RPMI7951 (cell line): ENCODE data around the gene TRAPPC11. TPM values are rescaled to one million over a fixed set of nuclear protein-coding genes. Genes with fewer than 3 reads are reported as not detected.

Experiments
- DNase-seq: peaks from one replicate; pipeline ENCODE4 v3.0.0-alpha.2; 2012; ENCODE audit warnings: low read depth
- total RNA-seq: library from RNA; depleted of rRNA; stranded (reverse); fragments of >200 nt; shearing (Covaris generic); gene quantifications from 2 replicates; pipeline ENCODE4 v1.2.3, GENCODE V29; 2014; rRNA removed

TRAPPC11 gene
- total RNA-seq, 1 experiment from 2014 or later: 32.1 TPM

GRCh38 chr4:183758061-183758757, 99.1 kb downstream of the TRAPPC11 start:
- no peak for DNase-seq

- no peak for DNase-seq
Observed at GRCh38 chr4:183758758-183759447, 99.8 kb downstream of the TRAPPC11 start.

GRCh38 chr4:183760326-183760725, 101.2 kb downstream of the TRAPPC11 start:
- no peak for DNase-seq

Other genes with a start within 250 kb of the TRAPPC11 start
- 15.6 and 16.9 TPM in 2 replicates for gene CDKN2AIP, start 214.7 kb upstream of the TRAPPC11 start, total RNA-seq
- 11.8 and 17.7 TPM in 2 replicates for gene ING2, start 154.2 kb upstream of the TRAPPC11 start, total RNA-seq
- gene RWDD4, start 108 bp upstream of the TRAPPC11 start, total RNA-seq: 27.7 and 31.4 TPM in 2 replicates
- gene STOX2, start 246.0 kb downstream of the TRAPPC11 start, total RNA-seq: 0.10 TPM in 1 of 2 replicates, not detected in the other